Measurements from ENCODE around the gene DPF3. TPM values are rescaled to one million over a fixed set of nuclear protein-coding genes. Genes with fewer than 3 reads are reported as not detected.

Gene DPF3
- total RNA-seq, 6 experiments from 2014 or later, result 1.2 to 5.7 (median 2.9) TPM

DNA sequence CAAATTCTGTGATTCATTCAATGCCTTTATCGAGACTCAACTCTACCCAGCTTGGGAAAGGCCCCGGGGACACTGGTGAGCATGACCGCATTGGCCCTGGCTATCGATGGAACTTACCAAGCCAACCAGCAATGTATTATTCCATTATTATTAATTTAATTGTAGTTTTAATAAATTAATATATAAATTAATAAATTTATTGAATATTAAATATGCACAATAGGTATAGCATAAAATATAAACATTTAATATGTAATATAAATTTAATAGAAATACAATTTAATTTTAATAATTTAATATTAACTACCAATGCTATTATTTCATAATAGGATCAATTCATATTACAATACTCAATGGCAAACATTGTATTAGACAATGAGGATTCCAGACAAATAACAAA, 163.4 kb downstream of the DPF3 start:
- no peaks in the 10 kb centered on the region for H3K9me3 ChIP-seq
- H3K4me3 ChIP-seq, result no peak overlapping the region
- no peak for TF ChIP-seq POLR2A (IDR thresholded peaks at IDR 0.05)
- no peak for TF ChIP-seq CTCF (IDR thresholded peaks at IDR 0.05)
- H3K27ac ChIP-seq, result no peak overlapping the region
- WGBS (ENCODE audit: insufficient coverage, low coverage, low lambda C conversion rate, missing lambda C conversion rate), result 98% methylated on average over 4 of the region's 4 CpGs
- no peak for DNase-seq
- intact Hi-C loops (cut with DNase I), result no loop called here
- H3K36me3 ChIP-seq, result no peaks in the 10 kb centered on the region
- no peaks in the 10 kb centered on the region for H3K4me1 ChIP-seq
- H3K27me3 ChIP-seq, result no peaks in the 10 kb centered on the region
- ATAC-seq, result no peak

DNA sequence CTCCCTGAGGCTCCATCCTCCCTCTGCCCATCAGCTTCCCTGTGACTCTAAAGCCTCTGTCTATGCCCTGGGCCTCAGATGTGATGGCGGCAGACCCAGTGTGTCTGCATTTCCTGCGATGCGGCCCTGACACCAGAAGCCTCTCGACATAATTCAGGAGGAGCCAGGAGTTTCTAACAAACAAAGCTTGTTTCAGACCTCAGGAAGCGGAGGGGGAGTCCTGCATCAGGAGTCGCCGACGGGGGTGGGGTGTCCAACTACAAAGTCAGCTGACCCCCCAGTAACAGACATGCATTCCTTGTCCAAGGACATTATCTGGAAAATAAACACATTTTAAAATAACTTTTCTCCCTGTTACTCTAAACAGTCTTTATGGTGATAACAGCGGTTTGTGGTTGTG, 167.5 kb downstream of the DPF3 start:
- Histone ChIP-seq H3K4me1 (peaks cover 0 to 15% (median 0%) of the 10 kb centered on the region in 4 donors), H3K36me3 (no peaks in the 10 kb centered on the region), H3K27ac (no peak overlapping the region), H3K9me3 (no peaks in the 10 kb centered on the region), H3K27me3 (no peaks in the 10 kb centered on the region), H3K4me3 (no peak overlapping the region)
- DNase-seq (no peak), ATAC-seq (peak in 1 of 4 donors; percentile 10)
- intact Hi-C loops (cut with DNase I), result no loop called here
- TF ChIP-seq POLR2A (IDR thresholded peaks at IDR 0.05), result no peak
- no peak for TF ChIP-seq CTCF (IDR thresholded peaks at IDR 0.05)
- WGBS (ENCODE audit: insufficient coverage, low coverage, low lambda C conversion rate, missing lambda C conversion rate), result 71% methylated on average over 5 of the region's 9 CpGs

DNA sequence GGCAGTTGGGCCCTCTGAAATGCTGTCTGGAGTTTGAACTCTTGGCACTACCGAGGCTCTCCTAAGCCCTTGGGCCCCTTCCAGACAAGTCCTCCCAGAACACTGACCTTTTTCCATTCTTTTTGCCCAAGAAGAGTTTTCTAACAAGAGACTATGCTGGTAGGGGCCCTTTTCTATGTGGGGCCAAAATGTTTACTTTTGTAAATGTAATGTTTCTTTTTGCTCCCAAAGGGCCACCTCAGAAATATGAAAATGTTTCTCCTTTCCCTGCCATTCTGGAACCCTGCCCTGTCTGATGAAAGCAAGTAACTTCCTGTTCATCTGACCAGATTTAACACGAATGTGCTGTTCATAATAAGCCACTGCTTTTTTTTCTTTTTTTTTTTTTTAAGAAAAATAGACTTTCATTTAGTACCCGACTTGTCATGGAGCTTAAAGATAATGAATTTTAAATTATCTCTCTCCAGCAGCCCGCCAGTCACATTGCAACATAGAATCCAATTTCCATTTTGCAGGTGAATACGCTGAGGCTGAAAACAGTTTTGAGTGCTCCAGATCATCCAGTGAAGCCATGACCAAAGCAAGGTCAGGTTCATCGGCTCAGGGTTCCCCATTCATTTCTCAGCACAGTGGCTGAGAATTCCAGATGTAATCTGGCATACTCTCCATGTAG, 169.9 kb downstream of the DPF3 start:
- H3K9me3 ChIP-seq, result no peaks in the 10 kb centered on the region
- no peaks in the 10 kb centered on the region for H3K27me3 ChIP-seq
- peak in 1 of 3 donors; percentile 55 for DNase-seq
- WGBS (ENCODE audit: insufficient coverage, low coverage, low lambda C conversion rate, missing lambda C conversion rate), result 42% methylated on average over 6 of the region's 6 CpGs
- peaks cover 0 to 15% (median 0%) of the 10 kb centered on the region in 4 donors for H3K4me1 ChIP-seq
- H3K4me3 ChIP-seq, result no peak overlapping the region
- intact Hi-C loops (cut with DNase I), result no loop called here
- peak; percentile 61 to 89 (median 74) for ATAC-seq
- H3K36me3 ChIP-seq, result no peaks in the 10 kb centered on the region
- TF ChIP-seq POLR2A (IDR thresholded peaks at IDR 0.05) (no peak), CTCF (IDR thresholded peaks at IDR 0.05) (no peak)
- peak overlapping the region in 1 of 3 donors; percentile 20 for H3K27ac ChIP-seq

DNA sequence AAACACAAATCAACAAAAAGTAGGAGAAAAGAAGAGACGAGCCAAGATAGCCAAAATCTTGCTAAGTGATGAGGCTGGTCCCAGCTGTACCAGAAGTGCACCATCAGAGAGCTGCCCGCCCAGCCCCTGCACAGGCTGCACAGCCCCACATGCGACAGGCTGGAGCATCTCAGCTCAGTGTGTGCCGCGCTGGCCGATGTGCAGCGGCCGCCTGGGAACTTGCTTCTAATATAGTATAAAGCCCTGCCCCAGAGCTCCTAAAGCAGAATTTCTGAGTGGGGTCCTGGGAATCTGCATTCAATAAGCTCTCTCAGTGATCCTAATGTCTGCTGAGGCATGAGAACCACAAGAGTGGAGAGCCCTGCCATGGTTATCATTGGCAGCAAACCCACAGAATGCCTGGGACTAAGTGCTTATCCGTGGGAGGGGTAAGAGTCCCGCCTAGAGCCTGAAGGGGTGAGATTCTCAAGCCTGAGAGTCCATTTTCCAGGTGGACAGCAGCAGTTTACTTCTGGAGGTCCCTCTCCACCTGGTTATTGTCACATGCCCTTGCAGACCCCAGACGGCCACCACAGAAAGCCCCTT, 171.6 kb downstream of the DPF3 start:
- intact Hi-C loops (cut with DNase I), result no loop called here
- H3K36me3 ChIP-seq, result no peaks in the 10 kb centered on the region
- no peak overlapping the region for H3K27ac ChIP-seq
- ATAC-seq, result no peak
- no peak overlapping the region for H3K4me3 ChIP-seq
- WGBS (ENCODE audit: insufficient coverage, low coverage, low lambda C conversion rate, missing lambda C conversion rate), result 83% methylated on average over 3 of the region's 11 CpGs
- no peaks in the 10 kb centered on the region for H3K9me3 ChIP-seq
- no peak for DNase-seq
- peaks cover 0 to 15% (median 0%) of the 10 kb centered on the region in 4 donors for H3K4me1 ChIP-seq
- H3K27me3 ChIP-seq, result no peaks in the 10 kb centered on the region
- TF ChIP-seq POLR2A (IDR thresholded peaks at IDR 0.05), result no peak
- TF ChIP-seq CTCF (IDR thresholded peaks at IDR 0.05), result no peak

Measured in right lobe of liver (tissue), 6 donors.